Measurements from ENCODE around the gene ZFAND2A.

DNA sequence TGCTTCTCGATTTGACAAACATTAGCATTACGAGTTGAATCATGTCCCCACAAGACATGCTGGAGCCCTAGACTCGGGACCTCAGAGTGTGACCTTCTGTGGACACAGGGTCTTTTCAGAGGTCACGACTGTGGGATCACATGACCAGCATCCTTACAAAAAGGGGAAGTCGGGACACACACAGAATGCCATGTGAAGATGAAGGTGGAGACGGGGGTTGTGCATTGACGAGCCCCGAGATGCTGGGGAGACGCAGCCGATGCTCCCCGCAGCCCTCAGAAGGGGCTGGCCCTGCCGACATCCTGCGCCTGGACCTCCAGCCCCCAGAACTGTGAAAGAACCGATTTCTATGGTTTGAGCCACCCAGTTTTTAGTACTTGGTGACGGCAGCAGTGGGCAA, 7.5 kb downstream of the ZFAND2A start:
- TF ChIP-seq, protein P1, sequence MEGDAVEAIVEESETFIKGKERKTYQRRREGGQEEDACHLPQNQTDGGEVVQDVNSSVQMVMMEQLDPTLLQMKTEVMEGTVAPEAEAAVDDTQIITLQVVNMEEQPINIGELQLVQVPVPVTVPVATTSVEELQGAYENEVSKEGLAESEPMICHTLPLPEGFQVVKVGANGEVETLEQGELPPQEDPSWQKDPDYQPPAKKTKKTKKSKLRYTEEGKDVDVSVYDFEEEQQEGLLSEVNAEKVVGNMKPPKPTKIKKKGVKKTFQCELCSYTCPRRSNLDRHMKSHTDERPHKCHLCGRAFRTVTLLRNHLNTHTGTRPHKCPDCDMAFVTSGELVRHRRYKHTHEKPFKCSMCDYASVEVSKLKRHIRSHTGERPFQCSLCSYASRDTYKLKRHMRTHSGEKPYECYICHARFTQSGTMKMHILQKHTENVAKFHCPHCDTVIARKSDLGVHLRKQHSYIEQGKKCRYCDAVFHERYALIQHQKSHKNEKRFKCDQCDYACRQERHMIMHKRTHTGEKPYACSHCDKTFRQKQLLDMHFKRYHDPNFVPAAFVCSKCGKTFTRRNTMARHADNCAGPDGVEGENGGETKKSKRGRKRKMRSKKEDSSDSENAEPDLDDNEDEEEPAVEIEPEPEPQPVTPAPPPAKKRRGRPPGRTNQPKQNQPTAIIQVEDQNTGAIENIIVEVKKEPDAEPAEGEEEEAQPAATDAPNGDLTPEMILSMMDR (IDR thresholded peaks at IDR 0.05) = no peak
- TF ChIP-seq POLR2A (IDR thresholded peaks at IDR 0.05) (no peak), EP300 (IDR thresholded peaks at IDR 0.05) (no peak), POLR2AphosphoS5 (IDR thresholded peaks at IDR 0.05) (no peak)
